Liver (tissue), 9 donors: Measurements from ENCODE around the gene SYTL1. TPM values are rescaled to one million over a fixed set of nuclear protein-coding genes. Genes with fewer than 3 reads are reported as not detected.

Experiments used
- DNase-seq: peaks from one replicate; pipeline ENCODE4 v3.0.0-alpha.2; 2017; ENCODE audit warnings: low spot score
- H3K27ac ChIP-seq, 2 donors: one replicate each; pipeline ENCODE4 v1.7.0; 2013; ENCODE audit warnings: inconsistent platforms in 2 of 2, low read length in 2 of 2, control low read depth in 1 of 2, low read depth in 1 of 2, mild to moderate bottlenecking in 1 of 2
- H3K27me3 ChIP-seq, 4 donors: one replicate each; pipeline versions ENCODE4 v1.6.1 to v1.7.0; 2013; ENCODE audit warnings: low read length in 3 of 4, inconsistent platforms in 1 of 4, mild to moderate bottlenecking in 1 of 4, moderate library complexity in 1 of 4; ENCODE audit not compliant: control insufficient read depth in 4 of 4, insufficient read depth in 4 of 4
- H3K36me3 ChIP-seq, 4 donors: one replicate each; pipeline versions ENCODE4 v1.6.1 to v1.7.0; 2013; ENCODE audit warnings: low read length in 3 of 4, mild to moderate bottlenecking in 3 of 4, low read depth in 1 of 4, moderate library complexity in 1 of 4; ENCODE audit not compliant: control insufficient read depth in 4 of 4, insufficient read depth in 3 of 4
- H3K4me1 ChIP-seq, 4 donors: one replicate each; pipeline versions ENCODE4 v1.6.1 to v1.7.0; 2013; ENCODE audit warnings: low read length in 3 of 4, mild to moderate bottlenecking in 3 of 4, moderate library complexity in 1 of 4; ENCODE audit not compliant: control insufficient read depth in 4 of 4, insufficient read depth in 4 of 4
- H3K4me3 ChIP-seq, 3 donors: one replicate each; pipeline versions ENCODE4 v1.6.1 to v1.7.0; 2013; ENCODE audit warnings: low read length in 3 of 3, control low read depth in 1 of 3, low read depth in 1 of 3, mild to moderate bottlenecking in 1 of 3
- H3K9ac ChIP-seq, 2 donors: one replicate each; pipeline ENCODE4 v1.7.0; 2013; ENCODE audit warnings: low read length in 2 of 2, mild to moderate bottlenecking in 2 of 2, moderate library complexity in 2 of 2, control low read depth in 1 of 2, low read depth in 1 of 2
- H3K9me3 ChIP-seq, 4 donors: one replicate each; pipeline versions ENCODE4 v1.6.1 to v1.7.0; 2013; ENCODE audit warnings: low read length in 3 of 4; ENCODE audit not compliant: control insufficient read depth in 4 of 4
- FOXA1 ChIP-seq: IDR thresholded peaks from 2 replicates; pipeline ENCODE4 v1.6.1; 2016; ENCODE audit warnings: antibody characterized with exemption
- FOXA2 ChIP-seq: IDR thresholded peaks from 2 replicates; pipeline ENCODE4 v1.6.1; 2016; ENCODE audit warnings: antibody characterized with exemption
- HNF4A ChIP-seq, 2 donors: conservative IDR thresholded peaks; 2 replicates each; pipeline ENCODE4 v1.6.1; 2016; ENCODE audit warnings: antibody characterized with exemption in 2 of 2, mild to moderate bottlenecking in 2 of 2
- HNF4G ChIP-seq: IDR thresholded peaks from 2 replicates; pipeline ENCODE4 v1.6.1; 2016; ENCODE audit warnings: antibody characterized with exemption
- JUND ChIP-seq, 2 donors: IDR thresholded peaks; 2 replicates each; pipeline ENCODE4 v1.6.1; 2016; ENCODE audit warnings: antibody characterized with exemption in 2 of 2
- RAD21 ChIP-seq, 2 donors: IDR thresholded peaks; 2 replicates each; pipeline ENCODE4 v1.6.1; 2016; ENCODE audit warnings: antibody characterized with exemption in 2 of 2, mild to moderate bottlenecking in 2 of 2
- RXRA ChIP-seq, 2 donors: IDR thresholded peaks; 2 replicates each; pipeline ENCODE4 v1.6.1; 2017 to 2018; ENCODE audit warnings: antibody characterized with exemption in 2 of 2, mild to moderate bottlenecking in 1 of 2
- TAF1 ChIP-seq: conservative IDR thresholded peaks from 2 replicates; pipeline ENCODE4 v1.6.1; 2016; ENCODE audit warnings: antibody characterized with exemption, mild to moderate bottlenecking
- YY1 ChIP-seq: IDR thresholded peaks from 2 replicates; pipeline ENCODE4 v1.6.1; 2016; ENCODE audit warnings: antibody characterized with exemption, mild to moderate bottlenecking
- WGBS: extraction: QIAGEN DNeasy Blood & Tissue Kit; methylation state at CpG from one replicate; pipeline ENCODE4 v1.1.7; 2013; 5-methylcytosine and 5-hydroxymethylcytosine counted together
- polyA plus RNA-seq, 2 donors: library from polyadenylated mRNA; stranded (reverse) in 1 of 2; unstranded in 1 of 2; fragments of 200-250 nt in 1 of 2; fragments of >200 nt in 1 of 2; fragmentation: Nextera tagmentation in 1 of 2; extraction: Ambion mirVana in 1 of 2; gene quantifications; one replicate each; pipeline versions ENCODE4 v1.2.1 to v1.2.3, GENCODE V29; 2013 to 2015
- total RNA-seq, 2 donors: library from RNA; depleted of rRNA; stranded (reverse); fragments of >200 nt; gene quantifications; one replicate each; pipeline ENCODE4 v1.2.3, GENCODE V29; 2014
- TF ChIP-seq, protein P1 (sequence below): fragments of 150-350 bp; IDR thresholded peaks from 2 replicates; pipeline ENCODE4 v1.5.1; 2017; ENCODE audit warnings: improper control_type of control experiment, low read depth, low read length; ENCODE audit not compliant: missing input control
- TF ChIP-seq, protein P2 (sequence below): IDR thresholded peaks from 2 replicates; pipeline ENCODE4 v1.6.1; 2016; ENCODE audit warnings: antibody characterized with exemption, mild to moderate bottlenecking
- donor health status: healthy.
- donor health status: healthy.
- donor health status: healthy.
- donor health status: healthy.
- donor health status: healthy.

Gene SYTL1
- total and polyA plus RNA-seq, 4 donors, result 0.73 to 3.9 (median 1.4) TPM

DNA sequence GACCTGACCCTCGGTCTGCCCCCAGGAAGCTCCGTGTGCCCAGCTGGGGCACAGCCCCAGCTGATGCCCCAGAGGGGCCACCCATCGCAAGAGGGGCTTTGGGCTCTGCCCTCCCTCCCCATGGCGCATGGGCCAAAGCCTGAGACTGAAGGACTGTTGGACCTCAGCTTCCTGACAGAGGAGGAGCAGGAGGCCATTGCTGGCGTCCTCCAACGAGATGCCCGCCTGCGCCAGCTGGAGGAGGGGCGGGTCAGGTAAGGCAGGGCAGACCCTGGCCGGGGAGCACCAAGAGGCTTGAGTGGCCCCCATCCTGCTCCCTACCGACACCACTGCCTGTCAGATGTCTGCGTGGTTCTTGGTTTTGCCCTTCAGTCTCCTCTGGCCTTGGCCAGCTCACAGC, 3.5 kb downstream of the SYTL1 start:
- no peak for DNase-seq
- no peak for TF ChIP-seq RXRA (IDR thresholded peaks at IDR 0.05)
- TF ChIP-seq FOXA2, result no peak
- TF ChIP-seq TAF1, result no peak
- TF ChIP-seq HNF4G, result no peak
- TF ChIP-seq RAD21 (IDR thresholded peaks at IDR 0.05), result no peak
- Histone ChIP-seq H3K27me3 (no peaks in the 10 kb centered on the region), H3K9me3 (no peaks in the 10 kb centered on the region), H3K4me3 (no peak overlapping the region), H3K9ac (no peak overlapping the region), H3K4me1 (peaks cover 0 to 15% (median 11%) of the 10 kb centered on the region in 4 donors), H3K27ac (no peak overlapping the region), H3K36me3 (no peaks in the 10 kb centered on the region)
- 93% methylated on average over 12 of the region's 12 CpGs for WGBS

DNA sequence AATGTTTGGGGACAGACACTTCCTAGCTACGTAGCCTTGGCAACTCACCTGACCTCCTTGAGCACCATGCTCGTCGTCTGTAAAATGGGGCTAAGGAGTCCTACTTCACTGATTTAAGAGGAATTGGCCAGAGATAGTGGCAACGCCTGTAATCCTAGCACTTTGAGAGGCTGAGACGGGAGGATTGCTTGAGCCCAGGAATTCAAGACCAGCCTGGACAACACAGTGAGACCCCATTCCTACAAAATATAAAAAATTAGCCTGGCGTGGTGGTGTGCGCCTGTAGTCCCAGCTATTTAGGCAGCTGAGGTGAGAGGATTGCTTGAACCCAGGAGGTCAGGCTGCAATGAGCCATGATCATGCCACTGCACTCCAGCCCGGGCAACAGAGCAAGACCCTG, 4.5 kb downstream of the SYTL1 start:
- TF ChIP-seq HNF4A (conservative IDR thresholded peaks at IDR 0.05) (no peak), JUND (IDR thresholded peaks at IDR 0.05) (no peak), HNF4G (no peak), YY1 (no peak)
- TF ChIP-seq, protein P1, sequence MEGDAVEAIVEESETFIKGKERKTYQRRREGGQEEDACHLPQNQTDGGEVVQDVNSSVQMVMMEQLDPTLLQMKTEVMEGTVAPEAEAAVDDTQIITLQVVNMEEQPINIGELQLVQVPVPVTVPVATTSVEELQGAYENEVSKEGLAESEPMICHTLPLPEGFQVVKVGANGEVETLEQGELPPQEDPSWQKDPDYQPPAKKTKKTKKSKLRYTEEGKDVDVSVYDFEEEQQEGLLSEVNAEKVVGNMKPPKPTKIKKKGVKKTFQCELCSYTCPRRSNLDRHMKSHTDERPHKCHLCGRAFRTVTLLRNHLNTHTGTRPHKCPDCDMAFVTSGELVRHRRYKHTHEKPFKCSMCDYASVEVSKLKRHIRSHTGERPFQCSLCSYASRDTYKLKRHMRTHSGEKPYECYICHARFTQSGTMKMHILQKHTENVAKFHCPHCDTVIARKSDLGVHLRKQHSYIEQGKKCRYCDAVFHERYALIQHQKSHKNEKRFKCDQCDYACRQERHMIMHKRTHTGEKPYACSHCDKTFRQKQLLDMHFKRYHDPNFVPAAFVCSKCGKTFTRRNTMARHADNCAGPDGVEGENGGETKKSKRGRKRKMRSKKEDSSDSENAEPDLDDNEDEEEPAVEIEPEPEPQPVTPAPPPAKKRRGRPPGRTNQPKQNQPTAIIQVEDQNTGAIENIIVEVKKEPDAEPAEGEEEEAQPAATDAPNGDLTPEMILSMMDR, result no peak
- TF ChIP-seq, protein P2, sequence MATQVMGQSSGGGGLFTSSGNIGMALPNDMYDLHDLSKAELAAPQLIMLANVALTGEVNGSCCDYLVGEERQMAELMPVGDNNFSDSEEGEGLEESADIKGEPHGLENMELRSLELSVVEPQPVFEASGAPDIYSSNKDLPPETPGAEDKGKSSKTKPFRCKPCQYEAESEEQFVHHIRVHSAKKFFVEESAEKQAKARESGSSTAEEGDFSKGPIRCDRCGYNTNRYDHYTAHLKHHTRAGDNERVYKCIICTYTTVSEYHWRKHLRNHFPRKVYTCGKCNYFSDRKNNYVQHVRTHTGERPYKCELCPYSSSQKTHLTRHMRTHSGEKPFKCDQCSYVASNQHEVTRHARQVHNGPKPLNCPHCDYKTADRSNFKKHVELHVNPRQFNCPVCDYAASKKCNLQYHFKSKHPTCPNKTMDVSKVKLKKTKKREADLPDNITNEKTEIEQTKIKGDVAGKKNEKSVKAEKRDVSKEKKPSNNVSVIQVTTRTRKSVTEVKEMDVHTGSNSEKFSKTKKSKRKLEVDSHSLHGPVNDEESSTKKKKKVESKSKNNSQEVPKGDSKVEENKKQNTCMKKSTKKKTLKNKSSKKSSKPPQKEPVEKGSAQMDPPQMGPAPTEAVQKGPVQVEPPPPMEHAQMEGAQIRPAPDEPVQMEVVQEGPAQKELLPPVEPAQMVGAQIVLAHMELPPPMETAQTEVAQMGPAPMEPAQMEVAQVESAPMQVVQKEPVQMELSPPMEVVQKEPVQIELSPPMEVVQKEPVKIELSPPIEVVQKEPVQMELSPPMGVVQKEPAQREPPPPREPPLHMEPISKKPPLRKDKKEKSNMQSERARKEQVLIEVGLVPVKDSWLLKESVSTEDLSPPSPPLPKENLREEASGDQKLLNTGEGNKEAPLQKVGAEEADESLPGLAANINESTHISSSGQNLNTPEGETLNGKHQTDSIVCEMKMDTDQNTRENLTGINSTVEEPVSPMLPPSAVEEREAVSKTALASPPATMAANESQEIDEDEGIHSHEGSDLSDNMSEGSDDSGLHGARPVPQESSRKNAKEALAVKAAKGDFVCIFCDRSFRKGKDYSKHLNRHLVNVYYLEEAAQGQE, result no peak
- H3K4me3 ChIP-seq, result no peak overlapping the region
- H3K4me1 ChIP-seq, result peaks cover 3 to 23% (median 15%) of the 10 kb centered on the region in 4 donors
- no peaks in the 10 kb centered on the region for H3K36me3 ChIP-seq
- no peaks in the 10 kb centered on the region for H3K9me3 ChIP-seq
- 92% methylated on average over 8 of the region's 8 CpGs for WGBS
- no peak for DNase-seq
- H3K27ac ChIP-seq, result no peak overlapping the region
- no peaks in the 10 kb centered on the region for H3K27me3 ChIP-seq
- no peak overlapping the region for H3K9ac ChIP-seq

DNA sequence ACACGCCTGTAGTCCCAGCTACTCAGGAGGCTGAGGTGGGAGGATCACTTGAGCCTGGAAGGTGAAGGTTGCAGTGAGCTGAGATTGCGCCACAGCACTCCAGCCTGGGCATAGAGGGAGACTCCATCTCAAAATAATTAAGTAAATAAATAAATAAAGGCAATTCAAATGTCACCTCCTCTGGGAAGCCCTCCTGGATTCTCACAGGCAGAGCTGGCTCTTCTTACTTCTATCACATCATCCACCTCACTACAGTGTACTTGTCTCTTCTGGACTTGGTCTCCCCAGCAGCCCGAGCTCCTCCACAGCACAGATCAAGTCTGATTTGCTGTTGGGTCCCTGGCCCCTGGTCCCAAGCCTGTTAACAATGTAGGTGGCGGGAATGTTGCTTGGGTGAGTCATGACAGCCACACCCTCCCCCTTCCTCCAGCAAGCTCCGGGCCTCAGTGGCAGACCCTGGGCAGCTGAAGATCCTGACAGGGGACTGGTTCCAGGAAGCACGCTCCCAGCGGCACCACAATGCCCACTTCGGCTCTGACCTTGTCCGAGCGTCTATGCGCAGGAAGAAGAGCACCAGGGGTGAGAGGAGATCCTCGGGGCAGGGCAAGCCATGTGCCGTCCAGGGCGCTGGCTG, 5.3 kb downstream of the SYTL1 start:
- H3K27me3 ChIP-seq, result no peaks in the 10 kb centered on the region
- no peak overlapping the region for H3K27ac ChIP-seq
- no peaks in the 10 kb centered on the region for H3K9me3 ChIP-seq
- no peak for DNase-seq
- H3K4me1 ChIP-seq, result peaks cover 3 to 27% (median 17%) of the 10 kb centered on the region in 4 donors
- no peak overlapping the region for H3K4me3 ChIP-seq
- H3K36me3 ChIP-seq, result no peaks in the 10 kb centered on the region
- TF ChIP-seq HNF4A (conservative IDR thresholded peaks at IDR 0.05) (no peak), TAF1 (no peak), FOXA1 (no peak)
- H3K9ac ChIP-seq, result no peak overlapping the region
- 85% methylated on average over 14 of the region's 14 CpGs for WGBS
